ENCODE results near the gene OXCT2.
"Not testable (repeated sequence)": the region's sequence is repeated elsewhere in the genome, so short reads cannot be mapped to it uniquely, and the experiment has no call there.

The OXCT2 gene

GRCh38 chr1:39787108-39787375, 15.9 kb upstream of the OXCT2 start:
- not testable (repeated sequence) for DNase-seq

- DNase-seq: not testable (repeated sequence)
Observed at GRCh38 chr1:39786303-39787107, 15.4 kb upstream of the OXCT2 start.

GRCh38 chr1:39782685-39783084, 11.5 kb upstream of the OXCT2 start:
- DNase-seq: not testable (repeated sequence)

- DNase-seq: no peak
Observed at GRCh38 chr1:39782103-39782502, 11.0 kb upstream of the OXCT2 start.

GRCh38 chr1:39781349-39781715, 10.2 kb upstream of the OXCT2 start:
- DNase-seq: no peak

GRCh38 chr1:39779821-39780220, 8.7 kb upstream of the OXCT2 start:
- no peak for DNase-seq

GRCh38 chr1:39779137-39779536, 8.0 kb upstream of the OXCT2 start:
- DNase-seq: no peak

- DNase-seq: not testable (repeated sequence)
Observed at GRCh38 chr1:39778463-39779099, 7.4 kb upstream of the OXCT2 start.

GRCh38 chr1:39777896-39778295, 6.7 kb upstream of the OXCT2 start:
- not testable (repeated sequence) for DNase-seq

- DNase-seq: no peak
Observed at GRCh38 chr1:39777306-39777705, 6.2 kb upstream of the OXCT2 start.

- DNase-seq: no peak
Observed at GRCh38 chr1:39776886-39777285, 5.7 kb upstream of the OXCT2 start.

- DNase-seq: peak in 1 of 2 donors; percentile 25
Observed at GRCh38 chr1:39776400-39776713, 5.2 kb upstream of the OXCT2 start.

GRCh38 chr1:39775676-39776399, 4.7 kb upstream of the OXCT2 start:
- DNase-seq: not testable (repeated sequence)

GRCh38 chr1:39775141-39775540, 4.0 kb upstream of the OXCT2 start:
- not testable (repeated sequence) for DNase-seq

- not testable (repeated sequence) for DNase-seq
Observed at GRCh38 chr1:39773369-39773979, 2.3 kb upstream of the OXCT2 start.

GRCh38 chr1:39770100-39771021, 787 bp downstream of the OXCT2 start:
- peak in 1 of 2 donors; percentile 7 for DNase-seq

- not testable (repeated sequence) for DNase-seq
Observed at GRCh38 chr1:39769502-39769901, 1.6 kb downstream of the OXCT2 start.

- not testable (repeated sequence) for DNase-seq
Observed at GRCh38 chr1:39766466-39766865, 4.7 kb downstream of the OXCT2 start.

- DNase-seq: not testable (repeated sequence)
Observed at GRCh38 chr1:39764512-39764911, 6.6 kb downstream of the OXCT2 start.

- not testable (repeated sequence) for DNase-seq
Observed at GRCh38 chr1:39763619-39764374, 7.4 kb downstream of the OXCT2 start.
